Epithelial cell of prostate (primary cell): ENCODE results near the gene ERC2.

Experiments
- DNase-seq: peaks from one replicate; pipeline ENCODE4 v3.0.0-alpha.2; 2011; ENCODE audit warnings: low read depth, low spot score
- H3K27ac ChIP-seq: fragments of 450-650 bp; 2 replicates; pipeline ENCODE4 v1.5.1; 2017; ENCODE audit warnings: mild to moderate bottlenecking

ERC2 gene

GRCh38 chr3:55746808-55747413, 721.4 kb downstream of the ERC2 start:
- no peak overlapping the region for H3K27ac ChIP-seq
- DNase-seq: no peak

DNA sequence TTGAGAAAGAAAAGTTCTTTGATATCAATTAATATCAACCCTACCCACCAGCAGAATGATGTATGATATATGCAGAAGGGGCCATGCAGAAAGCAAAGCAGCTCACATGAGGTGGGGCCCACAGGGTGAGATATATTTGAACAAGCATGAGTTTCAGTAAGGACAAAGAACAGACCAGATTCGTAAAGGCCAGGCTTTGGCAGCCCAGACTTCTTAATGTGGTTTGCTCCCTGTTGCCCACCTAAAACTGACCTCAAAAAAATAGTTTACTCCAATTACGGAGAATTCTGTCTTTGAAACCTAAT, 725.5 kb downstream of the ERC2 start:
- H3K27ac ChIP-seq: no peak overlapping the region
- DNase-seq: no peak

DNA sequence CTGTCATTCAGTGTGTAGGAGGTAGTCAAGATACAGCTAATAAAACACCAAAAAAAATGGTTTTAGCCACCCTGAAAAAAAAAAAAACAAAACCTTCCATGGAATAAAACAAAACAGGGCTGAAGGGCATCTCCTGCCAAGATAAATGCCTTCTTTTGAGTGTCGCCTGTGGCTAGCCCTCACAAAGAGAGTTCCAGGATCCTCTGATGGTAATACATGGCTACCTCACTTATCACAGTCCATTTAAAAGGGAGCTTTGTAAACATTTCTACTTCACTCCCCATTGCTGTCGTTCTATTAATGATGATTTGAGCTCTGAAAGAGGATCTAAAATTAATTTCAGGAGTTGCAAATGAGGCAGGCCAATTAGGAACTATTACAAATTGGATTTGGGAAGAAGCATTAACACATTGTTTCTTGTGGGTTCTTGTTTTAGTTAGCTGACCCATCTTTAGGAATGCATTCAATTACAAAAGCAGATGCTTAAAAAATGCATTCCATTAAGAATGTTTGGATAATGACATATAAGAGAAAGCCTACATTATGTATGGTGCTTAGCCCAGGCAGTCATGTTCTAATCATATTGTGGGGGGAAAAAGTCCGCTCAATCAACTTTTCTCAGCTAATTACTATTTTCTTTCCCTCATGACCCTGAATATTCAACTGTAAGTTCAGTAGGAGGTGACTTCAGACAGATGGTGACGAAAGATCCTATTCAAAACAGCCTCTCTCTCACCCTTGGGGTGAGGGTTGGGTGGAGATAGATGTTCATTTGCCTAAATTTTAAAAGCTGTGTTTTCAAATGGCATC, 726.0 kb downstream of the ERC2 start:
- no peak for DNase-seq

DNA sequence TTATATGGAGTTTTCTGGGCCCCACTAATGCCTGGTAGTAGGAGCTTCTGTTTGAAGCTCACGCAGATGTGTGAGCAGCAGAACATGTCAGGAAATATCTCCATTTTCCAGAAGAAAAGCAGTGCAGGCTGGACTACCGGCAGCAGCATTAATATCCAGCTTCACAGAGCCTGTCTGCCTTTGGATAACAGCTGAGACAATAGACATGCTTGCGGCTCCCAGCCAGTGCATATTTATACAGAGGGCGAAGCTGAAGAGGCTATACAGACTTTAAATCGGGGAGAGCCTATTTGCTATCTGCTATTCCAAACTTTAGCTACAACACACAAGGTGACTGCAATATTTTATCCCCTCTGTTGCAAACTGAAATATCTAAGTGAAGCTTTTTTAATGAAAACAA, 731.1 kb downstream of the ERC2 start:
- no peak overlapping the region for H3K27ac ChIP-seq
- no peak for DNase-seq

More for the DNA sequence above, 726.0 kb downstream of the ERC2 start:
- H3K27ac ChIP-seq: no peak overlapping the region

DNA sequence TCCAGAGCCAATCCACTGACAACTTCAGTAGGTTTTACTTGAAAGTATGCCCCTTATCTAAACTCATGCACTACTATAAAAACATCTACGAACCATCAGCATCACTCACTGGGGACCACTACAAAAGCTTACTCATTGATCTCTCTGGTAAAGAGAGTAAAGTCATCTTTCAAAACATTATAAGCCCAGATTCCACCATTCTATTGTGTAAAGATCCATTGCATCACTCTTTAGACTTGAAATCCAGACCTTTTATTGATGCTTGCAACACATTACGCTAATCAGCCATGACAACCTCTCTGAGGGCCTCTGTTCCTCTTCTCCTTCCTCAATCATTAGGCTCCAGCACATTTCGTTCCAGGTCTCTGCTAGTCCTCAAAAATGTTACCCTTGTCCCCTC, 732.3 kb downstream of the ERC2 start:
- H3K27ac ChIP-seq: no peak overlapping the region
- no peak for DNase-seq

DNA sequence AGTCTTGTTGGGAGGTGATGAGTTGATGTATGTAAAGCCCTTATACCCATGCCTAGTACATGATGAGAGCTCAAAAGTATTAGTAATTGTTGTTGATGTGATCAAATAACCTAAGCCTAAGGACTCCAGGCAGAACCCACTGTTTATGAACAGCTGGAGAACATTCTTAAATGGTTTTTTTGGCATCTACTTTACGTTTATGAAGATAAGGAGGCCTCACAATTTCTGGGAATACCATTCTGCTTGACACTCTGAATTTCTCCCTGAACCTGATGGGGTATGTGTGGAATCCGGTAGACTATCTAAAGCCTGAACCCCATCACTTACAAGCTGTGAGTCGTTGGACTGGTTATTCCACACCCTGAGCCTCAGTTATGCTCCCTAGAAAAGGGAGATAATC, 736.5 kb downstream of the ERC2 start:
- H3K27ac ChIP-seq: no peak overlapping the region
- no peak for DNase-seq

GRCh38 chr3:55729546-55729945, 738.7 kb downstream of the ERC2 start:
- no peak overlapping the region for H3K27ac ChIP-seq
- no peak for DNase-seq

DNA sequence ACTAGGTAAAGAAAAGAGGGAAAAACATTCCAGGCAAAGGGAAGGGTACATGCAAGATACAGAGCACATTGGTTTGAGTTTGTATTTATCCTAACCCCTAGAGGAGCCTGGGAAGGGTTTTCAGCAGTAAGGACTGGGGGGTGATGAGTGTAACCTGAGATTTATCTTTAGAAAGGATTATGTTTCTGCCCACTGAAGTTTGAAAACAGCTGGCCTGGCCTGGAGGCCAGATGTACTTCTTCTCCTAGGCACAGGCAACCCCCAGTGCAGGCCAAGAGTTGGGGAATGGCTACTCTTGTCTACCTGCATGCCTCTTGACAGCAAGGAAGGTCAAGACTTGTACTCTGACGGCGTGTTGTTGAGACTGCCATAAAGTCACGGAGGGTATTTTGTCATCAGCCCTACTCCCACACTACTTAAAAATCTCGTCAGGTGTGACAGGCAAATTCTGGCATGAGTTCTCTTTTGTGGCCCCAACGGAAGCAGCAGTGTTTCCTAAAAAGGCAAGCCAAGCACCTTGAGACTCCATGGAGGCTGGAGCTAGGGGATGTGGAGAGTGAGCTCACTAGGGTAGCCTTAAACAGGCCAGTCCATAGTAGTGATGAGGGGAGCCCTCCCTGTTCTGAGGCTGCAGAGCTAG, 739.7 kb downstream of the ERC2 start:
- DNase-seq: no peak
- no peak overlapping the region for H3K27ac ChIP-seq

DNA sequence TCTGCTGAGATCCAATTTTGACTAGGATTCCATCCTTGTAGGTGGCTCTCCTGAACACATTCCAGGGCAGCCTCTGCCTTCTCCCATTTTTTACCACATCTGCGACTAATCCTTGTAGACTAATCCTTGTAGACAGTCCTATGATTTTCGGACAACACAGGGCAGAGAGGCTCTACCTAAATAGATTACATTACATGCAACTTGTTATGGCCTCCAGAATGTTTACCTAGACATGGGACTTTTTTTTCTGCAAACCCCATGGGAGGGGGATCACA, 741.8 kb downstream of the ERC2 start:
- DNase-seq: no peak
- H3K27ac ChIP-seq: no peak overlapping the region

- DNase-seq: no peak
- no peak overlapping the region for H3K27ac ChIP-seq
These were observed 742.4 kb downstream of the ERC2 start for GRCh38 chr3:55725681-55726500.

DNA sequence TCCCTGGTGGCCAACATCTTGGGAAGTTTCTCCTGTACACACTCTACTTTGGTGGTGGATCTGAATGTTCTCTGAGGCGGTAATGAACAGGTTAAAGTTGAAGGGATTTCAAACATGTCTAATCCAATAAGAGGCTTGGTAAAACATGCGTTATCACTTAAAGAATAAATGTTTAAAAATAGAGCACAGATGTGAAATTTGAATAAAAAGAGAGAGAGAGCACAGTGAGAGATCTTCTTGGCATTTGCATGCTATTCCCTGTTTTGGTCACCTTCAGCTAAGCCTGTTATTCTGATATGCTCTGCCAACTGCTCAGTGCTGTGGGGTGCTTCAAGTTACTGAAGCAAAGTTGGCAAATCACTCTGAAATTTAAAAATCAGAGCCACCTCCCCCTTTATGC, 743.4 kb downstream of the ERC2 start:
- H3K27ac ChIP-seq: no peak overlapping the region
- no peak for DNase-seq

- no peak overlapping the region for H3K27ac ChIP-seq
- DNase-seq: no peak
These were observed 743.9 kb downstream of the ERC2 start for GRCh38 chr3:55724407-55724784.

DNA sequence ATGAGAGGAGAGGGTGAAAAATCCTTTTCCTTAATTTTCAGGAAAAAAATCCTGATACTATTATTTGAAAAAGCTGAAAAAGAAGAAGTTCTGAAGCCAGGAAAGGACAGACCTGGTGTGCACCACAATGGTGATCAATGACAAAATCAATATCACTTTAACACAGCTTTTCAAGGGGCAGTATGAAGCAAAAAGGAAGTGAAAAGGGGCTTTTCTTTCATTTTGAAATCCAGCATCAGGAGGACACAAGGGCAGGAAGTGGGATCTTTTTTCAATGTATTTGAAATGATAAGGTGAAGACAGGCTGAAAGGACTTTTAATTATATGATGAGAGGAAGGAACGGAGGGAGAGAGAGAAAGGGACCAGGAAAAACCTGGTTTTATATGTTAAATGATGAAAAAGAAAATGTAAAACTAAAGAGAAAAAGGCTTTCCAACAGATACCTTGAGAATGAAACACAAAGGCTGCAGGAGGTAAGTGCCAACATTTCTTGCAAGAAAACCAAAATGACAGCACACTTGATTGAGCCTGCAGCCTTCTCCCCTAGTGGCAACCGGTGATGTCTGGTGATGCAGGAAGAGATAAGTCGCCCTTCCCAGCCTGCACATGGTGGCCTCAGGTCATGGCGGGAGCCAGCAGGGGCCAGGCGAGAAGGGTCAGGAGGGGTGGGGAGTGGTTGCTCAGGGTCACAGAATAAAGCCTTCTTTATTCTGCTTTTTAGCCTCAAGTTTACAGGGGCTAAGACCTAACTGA, 744.4 kb downstream of the ERC2 start:
- DNase-seq: no peak
- no peak overlapping the region for H3K27ac ChIP-seq

GRCh38 chr3:55721716-55722484, 746.4 kb downstream of the ERC2 start:
- no peak for DNase-seq
- no peak overlapping the region for H3K27ac ChIP-seq

DNA sequence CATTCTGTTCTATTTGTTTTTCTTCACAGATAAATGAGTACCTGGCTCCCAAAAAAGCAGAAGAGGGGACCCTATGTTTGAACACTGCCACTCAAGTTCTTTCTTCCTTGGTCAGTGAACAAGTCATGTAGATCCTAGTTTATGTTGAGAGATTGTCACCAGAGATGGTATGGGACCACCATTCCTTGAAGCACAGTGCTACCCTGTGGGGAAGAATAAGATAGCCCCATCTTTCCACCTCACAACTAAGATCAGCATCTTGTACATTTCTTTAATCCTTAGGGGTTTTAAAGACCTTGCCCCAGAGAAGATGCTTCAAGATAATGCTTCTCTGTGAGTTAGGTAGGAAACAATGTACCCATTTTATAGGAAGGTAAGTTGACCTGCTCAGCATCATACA, 747.7 kb downstream of the ERC2 start:
- no peak for DNase-seq
- no peak overlapping the region for H3K27ac ChIP-seq

DNA sequence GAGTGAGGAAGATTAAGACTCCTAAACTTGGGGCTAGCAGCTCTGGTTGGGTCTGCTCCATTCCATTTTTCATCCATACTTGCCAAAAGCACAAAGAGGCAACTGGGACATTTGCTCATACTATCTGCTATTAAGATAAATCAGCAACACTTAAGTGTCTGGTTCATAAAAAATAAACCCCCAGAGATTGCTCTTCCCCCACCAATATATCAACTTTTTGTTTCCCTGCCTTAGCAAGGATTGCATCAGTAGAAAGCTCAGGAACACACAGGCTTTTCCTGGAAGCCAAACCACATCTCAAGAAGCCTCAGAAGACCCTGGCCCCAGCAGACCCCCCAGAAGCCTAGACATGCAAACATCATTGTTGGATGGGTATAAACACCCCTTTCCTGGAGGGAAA, 748.8 kb downstream of the ERC2 start:
- no peak for DNase-seq
- H3K27ac ChIP-seq: no peak overlapping the region

DNA sequence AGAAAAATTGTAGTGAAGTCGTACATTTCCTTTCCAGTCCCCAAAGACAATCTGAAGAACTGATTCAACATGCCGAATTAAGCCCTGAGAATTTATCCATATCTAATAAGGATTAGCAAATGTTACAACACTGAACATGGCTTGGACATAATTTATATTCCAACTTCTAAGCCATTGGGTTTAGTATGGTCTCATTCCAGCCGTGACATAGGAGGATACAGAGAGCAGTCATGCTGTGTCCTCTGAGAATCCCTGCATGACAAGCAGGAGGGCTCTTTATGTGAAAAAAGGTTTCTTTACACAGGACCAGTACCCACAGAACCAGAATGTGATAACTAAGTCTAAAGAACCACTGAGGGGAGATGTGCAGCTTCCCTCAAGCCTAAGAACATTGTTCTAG, 749.3 kb downstream of the ERC2 start:
- H3K27ac ChIP-seq: no peak overlapping the region
- DNase-seq: no peak

DNA sequence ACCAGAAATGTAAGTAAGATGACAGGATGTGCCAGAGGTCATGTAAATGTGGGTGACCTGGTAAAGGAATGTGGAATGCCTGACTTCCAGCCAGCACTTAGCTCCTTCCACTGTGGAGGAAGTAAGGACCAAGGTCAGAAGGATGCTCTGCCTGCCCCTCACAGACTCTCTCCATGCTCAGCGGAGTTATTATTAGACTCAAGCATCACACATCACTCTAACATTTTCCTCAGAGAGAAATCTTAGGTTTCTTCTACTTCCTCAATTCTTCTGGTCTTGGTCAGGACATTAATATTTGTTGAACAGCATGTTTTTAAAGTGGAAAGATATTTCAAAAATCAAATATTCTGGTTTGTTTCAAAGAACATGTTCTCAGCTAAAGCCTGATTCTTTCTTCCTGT, 749.7 kb downstream of the ERC2 start:
- no peak for DNase-seq
- H3K27ac ChIP-seq: no peak overlapping the region

- DNase-seq: no peak
- no peak overlapping the region for H3K27ac ChIP-seq
These were observed 750.2 kb downstream of the ERC2 start for GRCh38 chr3:55718074-55718473.

DNA sequence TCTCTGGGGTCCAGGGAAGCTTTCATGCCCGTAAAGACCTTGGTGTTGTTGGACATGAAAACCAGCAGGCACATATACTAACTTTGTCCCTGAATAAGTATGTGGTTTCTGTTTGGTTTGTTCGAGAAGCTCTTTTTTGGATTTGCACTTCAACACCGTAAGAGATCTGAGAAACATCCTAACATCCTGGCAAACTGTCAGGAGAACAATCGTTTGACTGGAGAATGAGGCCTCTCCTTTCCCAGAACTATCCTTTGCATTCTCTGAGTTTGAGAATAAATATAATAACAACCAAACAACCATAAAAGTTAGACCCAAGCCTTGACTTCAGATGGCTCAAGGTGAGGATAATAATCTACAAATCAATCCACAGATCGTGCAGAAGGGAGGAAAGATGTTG, 750.8 kb downstream of the ERC2 start:
- DNase-seq: no peak
- H3K27ac ChIP-seq: no peak overlapping the region
